HCT116 (cell line): ENCODE data around the gene LHPP. TPM values are rescaled to one million over a fixed set of nuclear protein-coding genes. Genes with fewer than 3 reads are reported as not detected.

Experiments used
- ATAC-seq: fragments of 200-7000 bp; cut with Tn5 transposase; 2 replicates; pipeline ENCODE4 v1.9.1; 2020; ENCODE audit warnings: mild to moderate bottlenecking, moderate library complexity
- BruUV-seq: library from RNA; stranded (reverse); fragments of 400-500 nt; replicated peaks from 2 replicates; lab custom pipeline; 2021; lab: Mats Ljungman, UMichigan
- CTCF ChIA-PET: fragments of 300-600 bp; sonication (Branson Sonifier 250); formaldehyde crosslinking; loops from one replicate; lab custom pipeline; 2021; ENCODE audit warnings: antibody characterized with exemption; lab: Charles Lee
- POLR2A ChIA-PET: fragments of 300-600, 350-600 bp; sonication (Branson Sonifier 250); formaldehyde crosslinking; loops from one replicate; lab custom pipeline; 2021; ENCODE audit warnings: antibody characterized with exemption; lab: Charles Lee
- RAD21 ChIA-PET, 2 experiments: fragments of 300-600 bp; sonication (Branson Sonifier 250); formaldehyde crosslinking; loops; one replicate each; lab custom pipeline; 2023; ENCODE audit warnings: low total read pairs in 2 of 2; ENCODE audit not compliant: uncharacterized antibody in 2 of 2, unreplicated experiment in 2 of 2, low non-redundant PET in 1 of 2; lab: Charles Lee
- DNase-seq: peaks from one replicate; pipeline ENCODE4 v3.0.0-alpha.2; 2010; ENCODE audit warnings: low read depth, low spot score
- H2AFZ ChIP-seq: fragments of 200-600 bp; shearing (Covaris generic), sonication (generic); 2 replicates; pipeline ENCODE4 v1.6.1; 2017; ENCODE audit warnings: low read depth, mixed run types, mixed read lengths, antibody characterized with exemption, low read length; ENCODE audit not compliant: poor library complexity, severe bottlenecking
- H3K27ac ChIP-seq: 2 replicates; pipeline ENCODE4 v1.5.1; 2012; ENCODE audit warnings: low read depth, low read length
- H3K27me3 ChIP-seq: fragments of 200-600 bp; sonication (generic); 2 replicates; pipeline ENCODE4 v1.6.1; 2016; ENCODE audit warnings: mixed run types, low read length, mixed read lengths; ENCODE audit not compliant: insufficient read depth
- H3K36me3 ChIP-seq, 2 experiments: fragments of 200-500 bp in 1 of 2; fragments of 200-600 bp in 1 of 2; sonication (Bioruptor generic) in 1 of 2; sonication (generic) in 1 of 2; 2 replicates each; pipeline versions ENCODE4 v1.5.1 to v1.6.1; 2014 to 2016; ENCODE audit warnings: low read length in 2 of 2, inconsistent platforms in 1 of 2, mixed read lengths in 1 of 2, mixed run types in 1 of 2; ENCODE audit not compliant: insufficient read depth in 2 of 2, control insufficient read depth in 1 of 2
- H3K4me1 ChIP-seq, 2 experiments: fragments of 200-600 bp in 1 of 2; sonication (generic) in 1 of 2; 2 replicates each; pipeline versions ENCODE4 v1.5.1 to v1.6.1; 2012 to 2017; ENCODE audit warnings: low read length in 2 of 2, inconsistent platforms in 1 of 2, mild to moderate bottlenecking in 1 of 2, mixed read lengths in 1 of 2, mixed run types in 1 of 2, moderate library complexity in 1 of 2; ENCODE audit not compliant: insufficient read depth in 2 of 2, control insufficient read depth in 1 of 2
- H3K4me2 ChIP-seq: fragments of 200-600 bp; sonication (generic); 2 replicates; pipeline ENCODE4 v1.6.1; 2017; ENCODE audit warnings: mixed run types, low read length, mixed read lengths
- H3K4me3 ChIP-seq, 2 experiments: fragments of 200-600 bp in 1 of 2; sonication (generic) in 1 of 2; replicated peaks in 1 of 2; 2 replicates each; pipeline ENCODE4 v1.5.1; 2011 to 2016; ENCODE audit warnings: low read length in 2 of 2, control low read depth in 1 of 2, low read depth in 1 of 2, mild to moderate bottlenecking in 1 of 2, mixed read lengths in 1 of 2, mixed run types in 1 of 2
- H3K79me2 ChIP-seq: fragments of 200-600 bp; sonication (generic); 2 replicates; pipeline ENCODE4 v1.6.1; 2017; ENCODE audit warnings: mild to moderate bottlenecking, mixed run types, low read length, moderate library complexity, mixed read lengths; ENCODE audit not compliant: insufficient read depth
- H3K9ac ChIP-seq: fragments of 200-600 bp; sonication (generic); 2 replicates; pipeline ENCODE4 v1.6.1; 2016; ENCODE audit warnings: low read length, mixed read lengths
- H3K9me2 ChIP-seq: fragments of 200-600 bp; sonication (generic), shearing (Covaris generic); 2 replicates; pipeline ENCODE4 v1.6.1; 2017; ENCODE audit warnings: mixed run types, mild to moderate bottlenecking, moderate library complexity; ENCODE audit not compliant: insufficient read depth
- H3K9me3 ChIP-seq, 2 experiments: fragments of 200-500 bp in 1 of 2; fragments of 200-600 bp in 1 of 2; sonication (Bioruptor generic) in 1 of 2; sonication (generic) in 1 of 2; 2 replicates each; pipeline ENCODE4 v1.6.1; 2014 to 2017; ENCODE audit warnings: low read length in 2 of 2, mixed read lengths in 2 of 2, inconsistent platforms in 1 of 2, low read depth in 1 of 2, mild to moderate bottlenecking in 1 of 2, mixed run types in 1 of 2, moderate library complexity in 1 of 2; ENCODE audit not compliant: control insufficient read depth in 1 of 2, insufficient read depth in 1 of 2
- H4K20me1 ChIP-seq: fragments of 200-600 bp; sonication (generic), shearing (Covaris generic); 2 replicates; pipeline ENCODE4 v1.6.1; 2017; ENCODE audit warnings: mixed run types, mild to moderate bottlenecking, moderate library complexity; ENCODE audit not compliant: insufficient read depth
- ATF3 ChIP-seq: IDR thresholded peaks from 2 replicates; pipeline ENCODE4 v1.6.1; 2012
- CBX3 ChIP-seq: IDR thresholded peaks from 2 replicates; pipeline ENCODE4 v1.6.1; 2012; ENCODE audit warnings: low read depth
- CEBPB ChIP-seq: IDR thresholded peaks from 2 replicates; pipeline ENCODE4 v1.6.1; 2012; ENCODE audit warnings: low read depth
- EZH2phosphoT487 ChIP-seq: fragments of 200-600 bp; IDR thresholded peaks from 2 replicates; pipeline ENCODE4 v1.6.1; 2018; ENCODE audit warnings: antibody characterized with exemption, borderline replicate concordance
- FOSL1 ChIP-seq: IDR thresholded peaks from 2 replicates; pipeline ENCODE4 v1.6.1; 2012; ENCODE audit warnings: low read depth
- JUND ChIP-seq: IDR thresholded peaks from 2 replicates; pipeline ENCODE4 v1.6.1; 2012
- POLR2A ChIP-seq: IDR thresholded peaks from 2 replicates; pipeline ENCODE4 v1.7.0; 2011; ENCODE audit warnings: borderline replicate concordance; ENCODE audit not compliant: insufficient read depth, insufficient read length; ENCODE audit errors: extremely low read depth
- RAD21 ChIP-seq: IDR thresholded peaks from 2 replicates; pipeline ENCODE4 v1.6.1; 2012; ENCODE audit warnings: low read depth, mild to moderate bottlenecking
- SP1 ChIP-seq: IDR thresholded peaks from 2 replicates; pipeline ENCODE4 v1.6.1; 2012; ENCODE audit warnings: low read depth
- SRF ChIP-seq: IDR thresholded peaks from 2 replicates; pipeline ENCODE4 v1.6.1; 2012; ENCODE audit warnings: low read depth
- TCF7L2 ChIP-seq: IDR thresholded peaks from 2 replicates; pipeline ENCODE4 v1.7.0; 2011; ENCODE audit warnings: borderline replicate concordance, inconsistent platforms; ENCODE audit not compliant: insufficient read depth, insufficient read length; ENCODE audit errors: extremely low read depth
- YY1 ChIP-seq: IDR thresholded peaks from 2 replicates; pipeline ENCODE4 v1.6.1; 2011; ENCODE audit warnings: low read length, low read depth, moderate library complexity, mild to moderate bottlenecking; ENCODE audit not compliant: insufficient replicate concordance; ENCODE audit errors: extremely low read depth
- ZFX ChIP-seq: fragments of 450-650 bp; IDR thresholded peaks from 2 replicates; pipeline ENCODE4 v1.6.1; 2017
- intact Hi-C: fragments of 100-400 bp; cut with micrococcal nuclease; formaldehyde crosslinking; loops from 2 replicates; pipeline ENCODE4 v1.10.0; 2022
- total RNA-seq: library from RNA; stranded (reverse); gene quantifications from one replicate; pipeline ENCODE4 v1.2.1, GENCODE V29; 2021; ENCODE audit not compliant: unreplicated experiment
- TF ChIP-seq, protein P1 (sequence below), 3 experiments: fragments of 200-600 bp in 1 of 3; sonication (generic) in 1 of 3; IDR thresholded peaks in 2 of 3; conservative IDR thresholded peaks in 1 of 3; 2 replicates each; pipeline ENCODE4 v1.5.1; 2012 to 2017; ENCODE audit warnings: low read depth in 2 of 3, low read length in 2 of 3, antibody characterized with exemption in 1 of 3, borderline replicate concordance in 1 of 3, control low read depth in 1 of 3, mild to moderate bottlenecking in 1 of 3, mixed read lengths in 1 of 3, mixed run types in 1 of 3, moderate library complexity in 1 of 3; ENCODE audit not compliant: insufficient read depth in 1 of 3
- TF ChIP-seq, protein P2 (sequence below): IDR thresholded peaks from 2 replicates; pipeline ENCODE4 v1.6.1; 2011; ENCODE audit warnings: mild to moderate bottlenecking, low read length, moderate library complexity; ENCODE audit not compliant: insufficient replicate concordance; ENCODE audit errors: extremely low read depth

Gene LHPP
- total RNA-seq, 1 experiment from 2014 or later, result 45.8 TPM

- no peak for DNase-seq
- H3K9me3 ChIP-seq, result no peaks in the 10 kb centered on the region
- TF ChIP-seq FOSL1 (no peak), SP1 (no peak), SRF (no peak), TCF7L2 (no peak), CEBPB (no peak), EZH2phosphoT487 (no peak), POLR2A (no peak), ATF3 (no peak), CBX3 (no peak), YY1 (no peak), ZFX (no peak), RAD21 (no peak), JUND (no peak)
- TF ChIP-seq, protein P1, sequence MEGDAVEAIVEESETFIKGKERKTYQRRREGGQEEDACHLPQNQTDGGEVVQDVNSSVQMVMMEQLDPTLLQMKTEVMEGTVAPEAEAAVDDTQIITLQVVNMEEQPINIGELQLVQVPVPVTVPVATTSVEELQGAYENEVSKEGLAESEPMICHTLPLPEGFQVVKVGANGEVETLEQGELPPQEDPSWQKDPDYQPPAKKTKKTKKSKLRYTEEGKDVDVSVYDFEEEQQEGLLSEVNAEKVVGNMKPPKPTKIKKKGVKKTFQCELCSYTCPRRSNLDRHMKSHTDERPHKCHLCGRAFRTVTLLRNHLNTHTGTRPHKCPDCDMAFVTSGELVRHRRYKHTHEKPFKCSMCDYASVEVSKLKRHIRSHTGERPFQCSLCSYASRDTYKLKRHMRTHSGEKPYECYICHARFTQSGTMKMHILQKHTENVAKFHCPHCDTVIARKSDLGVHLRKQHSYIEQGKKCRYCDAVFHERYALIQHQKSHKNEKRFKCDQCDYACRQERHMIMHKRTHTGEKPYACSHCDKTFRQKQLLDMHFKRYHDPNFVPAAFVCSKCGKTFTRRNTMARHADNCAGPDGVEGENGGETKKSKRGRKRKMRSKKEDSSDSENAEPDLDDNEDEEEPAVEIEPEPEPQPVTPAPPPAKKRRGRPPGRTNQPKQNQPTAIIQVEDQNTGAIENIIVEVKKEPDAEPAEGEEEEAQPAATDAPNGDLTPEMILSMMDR (IDR thresholded peaks at IDR 0.05 in 2 of 3, conservative IDR thresholded peaks at IDR 0.05 in 1 of 3; ENCODE audit: borderline replicate concordance in 1 of 3, insufficient read depth in 1 of 3, low read depth in 2 of 3, low read length in 2 of 3), result no peak
- TF ChIP-seq, protein P2, sequence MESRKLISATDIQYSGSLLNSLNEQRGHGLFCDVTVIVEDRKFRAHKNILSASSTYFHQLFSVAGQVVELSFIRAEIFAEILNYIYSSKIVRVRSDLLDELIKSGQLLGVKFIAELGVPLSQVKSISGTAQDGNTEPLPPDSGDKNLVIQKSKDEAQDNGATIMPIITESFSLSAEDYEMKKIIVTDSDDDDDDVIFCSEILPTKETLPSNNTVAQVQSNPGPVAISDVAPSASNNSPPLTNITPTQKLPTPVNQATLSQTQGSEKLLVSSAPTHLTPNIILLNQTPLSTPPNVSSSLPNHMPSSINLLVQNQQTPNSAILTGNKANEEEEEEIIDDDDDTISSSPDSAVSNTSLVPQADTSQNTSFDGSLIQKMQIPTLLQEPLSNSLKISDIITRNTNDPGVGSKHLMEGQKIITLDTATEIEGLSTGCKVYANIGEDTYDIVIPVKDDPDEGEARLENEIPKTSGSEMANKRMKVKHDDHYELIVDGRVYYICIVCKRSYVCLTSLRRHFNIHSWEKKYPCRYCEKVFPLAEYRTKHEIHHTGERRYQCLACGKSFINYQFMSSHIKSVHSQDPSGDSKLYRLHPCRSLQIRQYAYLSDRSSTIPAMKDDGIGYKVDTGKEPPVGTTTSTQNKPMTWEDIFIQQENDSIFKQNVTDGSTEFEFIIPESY, result no peak
- H3K27me3 ChIP-seq, result no peaks in the 10 kb centered on the region
- H3K36me3 ChIP-seq, result no peaks in the 10 kb centered on the region
- no peak for ATAC-seq
- CTCF ChIA-PET, result no interaction called here
- no TSS peak for BruUV-seq
- H2AFZ ChIP-seq, result no peak overlapping the region
- H3K27ac ChIP-seq, result no peak overlapping the region
- H3K4me1 ChIP-seq, result 0 out of 4 replicates have a peak, but pooled peaks cover 0 to 3% of the 10 kb centered on the region in 2 experiments
- no peak overlapping the region for H3K9ac ChIP-seq
- POLR2A ChIA-PET, result no interaction called here
- RAD21 ChIA-PET, result no interaction called here
- no peaks in the 10 kb centered on the region for H4K20me1 ChIP-seq
- H3K79me2 ChIP-seq, result no peaks in the 10 kb centered on the region; the same call in 1 of the 2 replicates
- intact Hi-C loops, result no loop called here
- H3K9me2 ChIP-seq, result no peaks in the 10 kb centered on the region
- H3K4me2 ChIP-seq, result no peak overlapping the region
- no peak overlapping the region for H3K4me3 ChIP-seq
Observed at GRCh38 chr10:124655191-124656112, 193.8 kb downstream of the LHPP start.
